ENCODE results near the gene ALDH1A2.
"Not testable (repeated sequence)": the region's sequence is repeated elsewhere in the genome, so short reads cannot be mapped to it uniquely, and the experiment has no call there.

The ALDH1A2 gene

GRCh38 chr15:58046467-58046866 is 19.0 kb downstream of the ALDH1A2 start:
- in situ Hi-C loops (cut with MboI; ENCODE audit: low pct_unique_long_range_greater_than_20kb, low sequenced_read_pairs, unreplicated experiment), result no loop called here
- TF ChIP-seq CTCF (IDR thresholded peaks at IDR 0.05; ENCODE audit: extremely low read depth, insufficient read depth, missing control alignments), result no peak
- no peak for DNase-seq (ENCODE audit: low spot score)

GRCh38 chr15:58045376-58045775 is 20.1 kb downstream of the ALDH1A2 start:
- in situ Hi-C loops (cut with MboI; ENCODE audit: low pct_unique_long_range_greater_than_20kb, low sequenced_read_pairs, unreplicated experiment); DNase-seq (ENCODE audit: low spot score): not testable (repeated sequence)

DNA sequence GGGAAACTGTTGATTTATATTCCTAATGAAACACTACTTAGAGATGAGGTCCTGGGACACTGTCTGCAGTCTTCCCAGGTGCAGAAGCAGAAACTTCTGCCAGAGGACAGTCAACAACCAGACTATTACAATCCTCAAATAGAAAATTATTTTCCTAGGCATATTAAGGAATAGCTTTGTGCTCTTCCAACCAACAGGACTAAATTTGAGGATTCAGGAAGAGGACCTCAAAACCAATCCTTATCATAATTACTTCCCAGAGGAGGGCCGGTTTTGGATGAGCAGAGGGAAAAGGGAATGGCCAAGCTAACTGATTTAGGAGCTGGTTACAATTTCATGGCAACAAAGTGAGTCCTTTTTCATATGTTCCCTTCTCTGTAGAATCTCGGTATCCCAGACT is 21.0 kb downstream of the ALDH1A2 start:
- in situ Hi-C loops (cut with MboI; ENCODE audit: low pct_unique_long_range_greater_than_20kb, low sequenced_read_pairs, unreplicated experiment), result no loop called here
- TF ChIP-seq CTCF (IDR thresholded peaks at IDR 0.05; ENCODE audit: extremely low read depth, insufficient read depth, missing control alignments), result no peak
- no peak for DNase-seq (ENCODE audit: low spot score)

DNA sequence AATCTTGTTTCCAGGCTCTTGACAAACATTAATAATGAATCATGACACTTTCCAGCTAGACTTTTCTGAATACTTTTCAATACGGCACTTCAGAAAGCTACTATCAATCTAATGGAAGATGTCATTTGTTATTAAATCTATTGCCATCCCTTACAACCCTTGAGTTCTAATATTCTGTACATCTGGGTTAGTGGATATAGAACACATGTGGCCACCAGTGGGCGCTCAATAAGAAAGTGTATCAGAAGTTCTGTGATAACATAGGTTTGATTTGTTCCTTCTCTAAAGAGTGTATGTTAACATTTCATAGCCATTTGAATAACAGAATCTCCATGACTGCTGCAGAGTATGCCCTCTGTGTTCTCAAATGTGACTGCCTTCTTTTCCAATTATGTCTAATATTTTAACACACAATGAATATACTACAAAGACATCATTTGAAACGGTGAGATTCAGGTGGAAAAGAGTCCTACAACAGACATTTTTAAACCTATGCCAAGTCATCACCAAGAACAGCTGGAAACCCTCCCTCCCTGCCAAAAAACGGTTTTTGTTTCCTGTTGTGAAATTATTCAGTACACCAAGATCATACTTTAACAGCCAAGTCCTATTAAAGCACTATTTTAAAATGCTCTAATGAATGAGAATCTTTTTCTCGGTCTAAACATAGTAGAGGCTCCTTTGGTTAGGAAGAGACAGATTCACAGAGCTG is 22.2 kb downstream of the ALDH1A2 start:
- in situ Hi-C loops (cut with MboI; ENCODE audit: low pct_unique_long_range_greater_than_20kb, low sequenced_read_pairs, unreplicated experiment), result no loop called here
- no peak for DNase-seq (ENCODE audit: low spot score)
- TF ChIP-seq CTCF (IDR thresholded peaks at IDR 0.05; ENCODE audit: extremely low read depth, insufficient read depth, missing control alignments), result peak; percentile 72

GRCh38 chr15:58042006-58042405 is 23.5 kb downstream of the ALDH1A2 start:
- no peak for TF ChIP-seq CTCF (IDR thresholded peaks at IDR 0.05; ENCODE audit: extremely low read depth, insufficient read depth, missing control alignments)
- in situ Hi-C loops (cut with MboI; ENCODE audit: low pct_unique_long_range_greater_than_20kb, low sequenced_read_pairs, unreplicated experiment), result no loop called here
- no peak for DNase-seq (ENCODE audit: low spot score)

- no peak for TF ChIP-seq CTCF (IDR thresholded peaks at IDR 0.05; ENCODE audit: extremely low read depth, insufficient read depth, missing control alignments)
These were observed 25.4 kb downstream of the ALDH1A2 start for GRCh38 chr15:58040150-58040549.

DNA sequence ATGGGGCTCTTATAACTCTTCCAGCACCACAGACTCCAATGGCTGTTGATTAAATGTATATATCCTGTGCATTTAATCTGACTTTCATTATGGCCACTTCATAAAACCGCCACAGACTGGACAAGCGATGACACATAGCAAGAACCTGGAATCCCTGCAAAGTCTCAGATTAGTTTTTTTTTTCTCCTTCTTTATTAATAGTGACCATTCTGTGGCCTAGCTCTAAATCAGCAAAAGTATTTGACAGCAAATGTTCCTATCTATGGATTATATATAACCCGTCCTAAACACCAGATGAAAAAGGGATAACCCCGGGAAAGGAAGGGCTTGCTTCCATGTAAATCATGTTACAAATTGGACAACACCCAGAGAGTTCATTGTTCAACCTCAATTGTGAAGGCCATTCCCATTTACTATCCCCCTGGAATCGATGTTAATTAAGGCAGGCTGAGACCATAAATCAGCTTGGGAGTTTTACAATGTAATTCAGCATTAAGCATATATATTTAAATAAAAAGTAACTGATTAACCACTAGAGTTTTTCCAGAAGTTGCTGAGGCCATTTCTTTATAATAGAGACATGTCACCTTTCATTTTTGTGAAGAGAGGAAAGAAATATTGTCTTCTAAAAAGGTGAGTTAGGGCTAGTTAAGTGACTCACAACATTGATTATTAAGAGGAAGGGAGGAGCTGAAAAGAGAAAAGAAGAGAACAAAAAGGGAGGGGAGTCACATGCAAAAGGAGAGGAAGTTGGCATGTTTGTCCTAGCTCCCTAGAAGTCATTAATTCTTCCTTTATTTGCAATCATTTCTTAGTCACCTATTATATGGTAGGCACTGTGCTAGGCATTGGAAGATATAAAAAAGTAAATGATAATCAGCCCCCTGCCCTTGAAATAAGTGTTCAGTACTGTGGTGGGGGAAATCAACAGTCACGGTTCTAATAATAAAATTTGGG is 26.2 kb downstream of the ALDH1A2 start:
- no peak for DNase-seq (ENCODE audit: low spot score)
- TF ChIP-seq CTCF (IDR thresholded peaks at IDR 0.05; ENCODE audit: extremely low read depth, insufficient read depth, missing control alignments), result no peak

More at GRCh38 chr15:58040150-58040549, 25.4 kb downstream of the ALDH1A2 start:
- in situ Hi-C loops (cut with MboI; ENCODE audit: low pct_unique_long_range_greater_than_20kb, low sequenced_read_pairs, unreplicated experiment), result no loop called here
- no peak for DNase-seq (ENCODE audit: low spot score)

More for the DNA sequence above, 26.2 kb downstream of the ALDH1A2 start:
- in situ Hi-C loops (cut with MboI; ENCODE audit: low pct_unique_long_range_greater_than_20kb, low sequenced_read_pairs, unreplicated experiment), result no loop called here
